Prostate gland (tissue), 2 donors: ENCODE data around the gene TSC22D1. TPM values are rescaled to one million over a fixed set of nuclear protein-coding genes. Genes with fewer than 3 reads are reported as not detected.

Experiments
- DNase-seq: peaks from one replicate; pipeline ENCODE4 v3.0.0-alpha.2; 2019; ENCODE audit warnings: low spot score
- H3K27ac ChIP-seq, 2 donors: fragments of 200-600 bp; sonication (generic); 2 replicates each; pipeline ENCODE4 v1.5.1; 2017 to 2019
- H3K27me3 ChIP-seq: fragments of 200-600 bp; sonication (generic); replicated peaks from 2 replicates; pipeline ENCODE4 v1.5.1; 2019; ENCODE audit not compliant: insufficient read depth
- H3K36me3 ChIP-seq, 2 donors: fragments of 200-600 bp; sonication (generic); 1 replicate in 1 of 2; 2 replicates in 1 of 2; pipeline versions ENCODE4 v1.5.1 to v1.8.1; 2017 to 2019
- H3K4me1 ChIP-seq: fragments of 200-600 bp; sonication (generic); replicated peaks from 2 replicates; pipeline ENCODE4 v1.5.1; 2019
- H3K4me3 ChIP-seq, 2 donors: fragments of 200-600 bp; sonication (generic); 2 replicates each; pipeline ENCODE4 v1.5.1; 2017 to 2019
- H3K9me3 ChIP-seq: fragments of 200-600 bp; sonication (generic); 2 replicates; pipeline ENCODE4 v1.5.1; 2017
- POLR2A ChIP-seq: fragments of 450-650 bp; IDR thresholded peaks from one replicate; pipeline ENCODE4 v1.6.1; 2016; ENCODE audit warnings: antibody characterized with exemption, mild to moderate bottlenecking
- POLR2AphosphoS5 ChIP-seq: sonication (generic); formaldehyde crosslinking; IDR thresholded peaks from one replicate; pipeline ENCODE4 v1.6.1; 2017; ENCODE audit warnings: antibody characterized with exemption
- WGBS: methylation state at CpG from one replicate; pipeline ENCODE4 v1.1.5; 2018; 5-methylcytosine and 5-hydroxymethylcytosine counted together
- intact Hi-C: fragments of 100-400 bp; cut with DNase I; formaldehyde crosslinking; loops from one replicate; pipeline ENCODE4 v1.14.2; 2022
- total RNA-seq, 2 donors: library from RNA; depleted of rRNA; stranded (reverse); fragments of >200 nt; gene quantifications; one replicate each; pipeline ENCODE4 v1.1.0, GENCODE V29; 2016
- TF ChIP-seq, protein P1 (sequence below), 4 experiments: fragments of 200-600 bp in 2 of 4; fragments of 450-650 bp in 2 of 4; sonication (generic) in 2 of 4; IDR thresholded peaks; 1 replicate in 3 of 4; 2 replicates in 1 of 4; pipeline ENCODE4 v1.5.1; 2016 to 2019; ENCODE audit warnings: antibody characterized with exemption in 4 of 4, mild to moderate bottlenecking in 2 of 4, moderate library complexity in 2 of 4

TSC22D1 gene
- total RNA-seq, 2 donors from 2014 or later: 185 to 237 TPM

GRCh38 chr13:44574466-44574855 lies 1.7 kb downstream of the TSC22D1 start:
- Histone ChIP-seq H3K4me3 (peak overlapping the region; percentile 90 to 97), H3K27ac (peak overlapping the region; percentile 98)
- intact Hi-C loops: loop anchor here (5.0 kb wide), 1 partner anchor 87 kb away; no protein-coding TSS in a partner anchor

GRCh38 chr13:44573790-44574465 lies 2.2 kb downstream of the TSC22D1 start:
- no peaks in the 10 kb centered on the region for H3K27me3 ChIP-seq
- peaks cover 5% of the 10 kb centered on the region for H3K4me1 ChIP-seq
- no peak for TF ChIP-seq POLR2AphosphoS5
- TF ChIP-seq, protein P1, sequence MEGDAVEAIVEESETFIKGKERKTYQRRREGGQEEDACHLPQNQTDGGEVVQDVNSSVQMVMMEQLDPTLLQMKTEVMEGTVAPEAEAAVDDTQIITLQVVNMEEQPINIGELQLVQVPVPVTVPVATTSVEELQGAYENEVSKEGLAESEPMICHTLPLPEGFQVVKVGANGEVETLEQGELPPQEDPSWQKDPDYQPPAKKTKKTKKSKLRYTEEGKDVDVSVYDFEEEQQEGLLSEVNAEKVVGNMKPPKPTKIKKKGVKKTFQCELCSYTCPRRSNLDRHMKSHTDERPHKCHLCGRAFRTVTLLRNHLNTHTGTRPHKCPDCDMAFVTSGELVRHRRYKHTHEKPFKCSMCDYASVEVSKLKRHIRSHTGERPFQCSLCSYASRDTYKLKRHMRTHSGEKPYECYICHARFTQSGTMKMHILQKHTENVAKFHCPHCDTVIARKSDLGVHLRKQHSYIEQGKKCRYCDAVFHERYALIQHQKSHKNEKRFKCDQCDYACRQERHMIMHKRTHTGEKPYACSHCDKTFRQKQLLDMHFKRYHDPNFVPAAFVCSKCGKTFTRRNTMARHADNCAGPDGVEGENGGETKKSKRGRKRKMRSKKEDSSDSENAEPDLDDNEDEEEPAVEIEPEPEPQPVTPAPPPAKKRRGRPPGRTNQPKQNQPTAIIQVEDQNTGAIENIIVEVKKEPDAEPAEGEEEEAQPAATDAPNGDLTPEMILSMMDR (IDR thresholded peaks at IDR 0.05): peak in 2 of 4 experiments; percentile 8 to 40
- no peak for TF ChIP-seq POLR2A
- peak overlapping the region in 1 of 2 donors; percentile 90 for H3K4me3 ChIP-seq
- no peaks in the 10 kb centered on the region for H3K36me3 ChIP-seq
- intact Hi-C loops: loop anchor here (5.0 kb wide), 1 partner anchor 87 kb away; no protein-coding TSS in a partner anchor
- peak overlapping the region; percentile 98 for H3K27ac ChIP-seq
- H3K9me3 ChIP-seq: no peaks in the 10 kb centered on the region
- WGBS: 72% methylated on average over 4 of the region's 4 CpGs
- DNase-seq: peak; percentile 28

More at GRCh38 chr13:44574466-44574855, 1.7 kb downstream of the TSC22D1 start:
- no peaks in the 10 kb centered on the region for H3K36me3 ChIP-seq
- no peaks in the 10 kb centered on the region for H3K27me3 ChIP-seq
- no peaks in the 10 kb centered on the region for H3K9me3 ChIP-seq
- no peak for TF ChIP-seq POLR2A
- TF ChIP-seq, protein P1 (IDR thresholded peaks at IDR 0.05): no peak
- whole genome bisulfite sequencing: 63% methylated on average over 1 of the region's 1 CpG
- no peak for DNase-seq
- peaks cover 5% of the 10 kb centered on the region for H3K4me1 ChIP-seq

GRCh38 chr13:44573071-44573470 lies 3.1 kb downstream of the TSC22D1 start:
- 86% methylated on average over 7 of the region's 7 CpGs for WGBS
- TF ChIP-seq POLR2A (no peak), POLR2AphosphoS5 (no peak)
- TF ChIP-seq, protein P1 (IDR thresholded peaks at IDR 0.05): no peak
- no peaks in the 10 kb centered on the region for H3K27me3 ChIP-seq
- peak overlapping the region; percentile 10 to 90 for H3K4me3 ChIP-seq
- DNase-seq: no peak
- H3K4me1 ChIP-seq: peaks cover 5% of the 10 kb centered on the region
- no peaks in the 10 kb centered on the region for H3K9me3 ChIP-seq
- H3K27ac ChIP-seq: peak overlapping the region in 1 of 2 donors; percentile 30
- intact Hi-C loops: loop anchor here (5.0 kb wide), 1 partner anchor 86 kb away; no protein-coding TSS in a partner anchor
- no peaks in the 10 kb centered on the region for H3K36me3 ChIP-seq

DNA sequence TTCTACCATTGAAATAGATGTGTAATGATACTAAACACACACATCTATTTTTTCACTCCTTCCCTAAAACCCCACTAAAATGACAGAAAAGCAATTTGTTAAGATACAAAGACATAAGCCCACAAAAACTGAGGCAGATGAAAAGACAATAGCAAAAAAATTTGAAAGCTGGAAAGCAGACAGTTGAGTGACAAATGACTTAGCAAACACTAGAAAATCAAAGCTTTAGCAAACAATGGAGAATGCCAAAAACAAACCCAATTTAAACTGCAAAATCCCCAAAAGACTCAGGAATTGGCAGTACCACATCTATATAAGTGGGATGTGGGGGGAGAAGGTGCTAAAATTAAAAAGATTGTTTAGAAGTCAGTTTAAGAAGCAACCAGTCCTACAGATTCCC lies 9.5 kb downstream of the TSC22D1 start:
- intact Hi-C loops: no loop called here

More for the DNA sequence above, 9.5 kb downstream of the TSC22D1 start:
- Histone ChIP-seq H3K27me3 (no peaks in the 10 kb centered on the region), H3K4me1 (no peaks in the 10 kb centered on the region), H3K27ac (no peak overlapping the region), H3K9me3 (no peaks in the 10 kb centered on the region), H3K4me3 (no peak overlapping the region), H3K36me3 (no peaks in the 10 kb centered on the region)
- DNase-seq: no peak
- TF ChIP-seq POLR2A: no peak
- TF ChIP-seq, protein P1 (IDR thresholded peaks at IDR 0.05): no peak
- TF ChIP-seq POLR2AphosphoS5: no peak
